Pancreas (tissue), 10 donors: ENCODE results near the gene LARP6. TPM values are rescaled to one million over a fixed set of nuclear protein-coding genes. Genes with fewer than 3 reads are reported as not detected.
A peak's percentile ranks its signal among the peaks of the same experiment; 100 is the strongest.

ENCODE experiments used
- ATAC-seq, 4 donors: fragments of 200-7000 bp; cut with Tn5 transposase; one replicate each; pipeline versions ENCODE4 v1.8.0 to v1.9.1; 2020; ENCODE audit warnings: mild to moderate bottlenecking in 4 of 4, moderate library complexity in 4 of 4
- DNase-seq, 6 donors: peaks; one replicate each; pipeline ENCODE4 v3.0.0-alpha.2; 2020
- FAIRE-seq: peaks from 2 replicates; lab custom pipeline; 2012; peaks lifted over from hg19 to GRCh38; lab: Jason Lieb, UNC
- H3K27ac ChIP-seq, 4 donors: fragments of 200-600 bp; sonication (generic); 1 replicate in 3 of 4; 2 replicates in 1 of 4; pipeline versions ENCODE4 v1.5.0 to v1.8.0; 2020
- H3K27me3 ChIP-seq, 4 donors: fragments of 200-600 bp; one replicate each; pipeline ENCODE4 v1.8.0; 2021
- H3K36me3 ChIP-seq, 3 donors: fragments of 200-600 bp; sonication (generic) in 1 of 3; one replicate each; pipeline versions ENCODE4 v1.5.0 to v1.8.0; 2020 to 2021
- H3K4me1 ChIP-seq, 3 donors: fragments of 200-600 bp; one replicate each; pipeline ENCODE4 v1.8.0; 2021
- H3K4me3 ChIP-seq, 4 donors: fragments of 200-600 bp; sonication (generic) in 2 of 4; one replicate each; pipeline versions ENCODE4 v1.5.0 to v1.8.0; 2020 to 2021
- H3K9me3 ChIP-seq, 4 donors: fragments of 200-600 bp; one replicate each; pipeline ENCODE4 v1.8.0; 2021
- CTCF ChIP-seq, 4 donors: fragments of 200-600 bp; sonication (generic) in 3 of 4; IDR thresholded peaks; one replicate each; pipeline versions ENCODE4 v1.5.0 to v1.8.0; 2021; ENCODE audit warnings: antibody characterized with exemption in 4 of 4
- WGBS, 2 donors: extraction: QIAGEN DNeasy Blood & Tissue Kit; methylation state at CpG; one replicate each; pipeline ENCODE4 v1.1.7; 2013; 5-methylcytosine and 5-hydroxymethylcytosine counted together
- intact Hi-C, 3 donors: fragments of 100-400 bp; cut with DNase I; formaldehyde crosslinking; loops; one replicate each; pipeline versions ENCODE4 v1.11.1 to v1.14.2; 2022
- polyA plus RNA-seq, 2 donors: library from polyadenylated mRNA; stranded (reverse); fragments of 200-250 nt; gene quantifications; one replicate each; pipeline ENCODE4 v1.2.3, GENCODE V29; 2013
- total RNA-seq, 6 donors: library from RNA; stranded (reverse); fragmentation: NEBNext Ultra II Directional in 4 of 6; extraction: Animal tissue kit (Norgen Biotek cat#: 25700) in 4 of 6; gene quantifications; one replicate each; pipeline versions ENCODE4 v1.2.1 to v1.2.4, GENCODE V29; 2021 to 2023
- donor health status: healthy with polysubstance abuse.
- donor health status: DM: no; HTN: no; CAD: no; lungs with moderate emphysema.
- donor health status: DM: no; HTN: no; CAD: no.
- donor health status: control.
- donor health status: control.
- donor health status: Bipolar disorder and iron deficiency.
- donor health status: DM: yes; HTN: yes; CAD: no.
- donor health status: DM: no; HTN: no; CAD: no.
- donor health status: DM: no; HTN: no; CAD: no.
- donor health status: DM: yes; HTN: yes; CAD: no.

Gene LARP6
- total and polyA plus RNA-seq, 8 donors: 5.9 to 10.3 (median 8.8) TPM

- no peak for FAIRE-seq
- H3K4me3 ChIP-seq: no peak overlapping the region
- H3K9me3 ChIP-seq: no peaks in the 10 kb centered on the region
- no peaks in the 10 kb centered on the region for H3K36me3 ChIP-seq
- no peak overlapping the region for H3K27ac ChIP-seq
- intact Hi-C loops: no loop called here
- no peak for DNase-seq
- 85 to 94% methylated on average over 5 of the region's 5 CpGs for WGBS, 2 donors
- no peak for ATAC-seq
- H3K4me1 ChIP-seq: no peaks in the 10 kb centered on the region
- H3K27me3 ChIP-seq: no peaks in the 10 kb centered on the region
- no peak for TF ChIP-seq CTCF (IDR thresholded peaks at IDR 0.05)
Measured at GRCh38 chr15:70801109-70801508, 52.8 kb downstream of the LARP6 start.

- peak in 3 of 4 donors; percentile 60 to 66 (median 65) for ATAC-seq
Measured at GRCh38 chr15:70799667-70800450, 54.1 kb downstream of the LARP6 start.

GRCh38 chr15:70797464-70797863 is 56.5 kb downstream of the LARP6 start:
- 91 to 92% methylated on average over 5 of the region's 5 CpGs for WGBS, 2 donors
- H3K27ac ChIP-seq: no peak overlapping the region
- ATAC-seq (no peak), DNase-seq (no peak), FAIRE-seq (no peak)
- TF ChIP-seq CTCF (IDR thresholded peaks at IDR 0.05): no peak
- H3K4me1 ChIP-seq: no peaks in the 10 kb centered on the region
- intact Hi-C loops: no loop called here
- no peaks in the 10 kb centered on the region for H3K27me3 ChIP-seq
- H3K9me3 ChIP-seq: no peaks in the 10 kb centered on the region
- H3K4me3 ChIP-seq: no peak overlapping the region
- no peaks in the 10 kb centered on the region for H3K36me3 ChIP-seq

More at GRCh38 chr15:70799667-70800450, 54.1 kb downstream of the LARP6 start:
- Histone ChIP-seq H3K36me3 (no peaks in the 10 kb centered on the region), H3K4me3 (no peak overlapping the region), H3K27me3 (no peaks in the 10 kb centered on the region), H3K9me3 (no peaks in the 10 kb centered on the region), H3K27ac (no peak overlapping the region), H3K4me1 (no peaks in the 10 kb centered on the region)
- 73 to 77% methylated on average over 9 of the region's 9 CpGs for WGBS, 2 donors
- no peak for TF ChIP-seq CTCF (IDR thresholded peaks at IDR 0.05)
- DNase-seq: no peak
- intact Hi-C loops: no loop called here
- FAIRE-seq: no peak

GRCh38 chr15:70796516-70797310 is 57.2 kb downstream of the LARP6 start:
- DNase-seq: no peak
- no peaks in the 10 kb centered on the region for H3K27me3 ChIP-seq
- 81 to 89% methylated on average over 14 of the region's 14 CpGs for WGBS, 2 donors
- H3K27ac ChIP-seq: no peak overlapping the region
- H3K4me3 ChIP-seq: no peak overlapping the region
- no peak for TF ChIP-seq CTCF (IDR thresholded peaks at IDR 0.05)
- H3K4me1 ChIP-seq: no peaks in the 10 kb centered on the region
- no peak for FAIRE-seq
- no peaks in the 10 kb centered on the region for H3K9me3 ChIP-seq
- no peaks in the 10 kb centered on the region for H3K36me3 ChIP-seq
- intact Hi-C loops: no loop called here
- no peak for ATAC-seq
